Tibial nerve (tissue), 4 donors: ENCODE data around the gene PCDHA9.

Experiments used
- EP300 ChIP-seq, 2 donors: sonication (generic); formaldehyde crosslinking; IDR thresholded peaks; one replicate each; pipeline ENCODE4 v1.6.1; 2017; ENCODE audit warnings: antibody characterized with exemption in 2 of 2, mild to moderate bottlenecking in 1 of 2
- POLR2A ChIP-seq, 2 donors: fragments of 450-650 bp; IDR thresholded peaks; one replicate each; pipeline ENCODE4 v1.6.1; 2017; ENCODE audit warnings: antibody characterized with exemption in 2 of 2, mild to moderate bottlenecking in 2 of 2, moderate library complexity in 2 of 2
- TF ChIP-seq, protein P1 (sequence below), 5 experiments: fragments of 200-600 bp in 3 of 5; fragments of 450-650 bp in 2 of 5; sonication (generic) in 3 of 5; IDR thresholded peaks; one replicate each; pipeline ENCODE4 v1.5.1; 2016 to 2019; ENCODE audit warnings: antibody characterized with exemption in 5 of 5, mild to moderate bottlenecking in 3 of 5, moderate library complexity in 2 of 5

DNA sequence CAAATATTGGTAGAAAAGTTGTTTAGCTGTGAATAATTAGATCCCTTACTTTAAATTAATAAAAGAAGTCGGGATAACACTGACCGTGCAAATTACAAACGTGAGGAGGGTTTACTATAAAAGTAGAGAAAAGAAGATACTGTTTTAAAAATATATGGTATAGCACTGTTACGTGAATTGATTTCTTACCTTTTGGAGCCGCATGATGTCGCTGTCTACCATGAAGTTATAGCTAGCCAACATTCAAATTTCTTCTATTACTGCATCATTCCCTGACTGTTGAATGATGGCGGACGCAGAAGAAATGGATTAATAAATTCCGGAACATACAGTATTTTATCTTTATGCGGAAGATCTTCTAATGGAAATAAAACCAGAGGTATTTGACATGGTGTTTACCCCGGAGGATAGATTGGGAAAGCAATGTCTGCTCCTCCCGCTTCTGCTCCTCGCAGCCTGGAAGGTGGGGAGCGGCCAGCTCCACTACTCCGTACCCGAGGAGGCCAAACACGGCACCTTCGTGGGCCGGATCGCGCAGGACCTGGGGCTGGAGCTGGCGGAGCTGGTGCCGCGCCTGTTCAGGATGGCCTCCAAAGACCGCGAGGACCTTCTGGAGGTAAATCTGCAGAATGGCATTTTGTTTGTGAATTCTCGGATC lies 20.3 kb upstream of the PCDHA9 start, which contains the start of gene PCDHA6:
- TF ChIP-seq, protein P1, sequence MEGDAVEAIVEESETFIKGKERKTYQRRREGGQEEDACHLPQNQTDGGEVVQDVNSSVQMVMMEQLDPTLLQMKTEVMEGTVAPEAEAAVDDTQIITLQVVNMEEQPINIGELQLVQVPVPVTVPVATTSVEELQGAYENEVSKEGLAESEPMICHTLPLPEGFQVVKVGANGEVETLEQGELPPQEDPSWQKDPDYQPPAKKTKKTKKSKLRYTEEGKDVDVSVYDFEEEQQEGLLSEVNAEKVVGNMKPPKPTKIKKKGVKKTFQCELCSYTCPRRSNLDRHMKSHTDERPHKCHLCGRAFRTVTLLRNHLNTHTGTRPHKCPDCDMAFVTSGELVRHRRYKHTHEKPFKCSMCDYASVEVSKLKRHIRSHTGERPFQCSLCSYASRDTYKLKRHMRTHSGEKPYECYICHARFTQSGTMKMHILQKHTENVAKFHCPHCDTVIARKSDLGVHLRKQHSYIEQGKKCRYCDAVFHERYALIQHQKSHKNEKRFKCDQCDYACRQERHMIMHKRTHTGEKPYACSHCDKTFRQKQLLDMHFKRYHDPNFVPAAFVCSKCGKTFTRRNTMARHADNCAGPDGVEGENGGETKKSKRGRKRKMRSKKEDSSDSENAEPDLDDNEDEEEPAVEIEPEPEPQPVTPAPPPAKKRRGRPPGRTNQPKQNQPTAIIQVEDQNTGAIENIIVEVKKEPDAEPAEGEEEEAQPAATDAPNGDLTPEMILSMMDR (IDR thresholded peaks at IDR 0.05), result peak in 1 of 5 experiments; percentile 15
- TF ChIP-seq POLR2A (IDR thresholded peaks at IDR 0.05) (no peak), EP300 (IDR thresholded peaks at IDR 0.05) (no peak)
